Activated CD4-positive, alpha-beta T cell treated with anti-CD3 and anti-CD28 coated beads for 24 hours (primary cell): ENCODE results near the gene ACR.

Experiments
- DNase-seq, 2 donors: peaks; one replicate each; pipeline ENCODE4 v3.0.0-alpha.2; 2020; ENCODE audit warnings: low read depth in 2 of 2

The ACR gene

GRCh38 chr22:50702821-50703725 is 34.9 kb upstream of the ACR start:
- no peak for DNase-seq

GRCh38 chr22:50703726-50704509 is 34.1 kb upstream of the ACR start:
- no peak for DNase-seq

DNA sequence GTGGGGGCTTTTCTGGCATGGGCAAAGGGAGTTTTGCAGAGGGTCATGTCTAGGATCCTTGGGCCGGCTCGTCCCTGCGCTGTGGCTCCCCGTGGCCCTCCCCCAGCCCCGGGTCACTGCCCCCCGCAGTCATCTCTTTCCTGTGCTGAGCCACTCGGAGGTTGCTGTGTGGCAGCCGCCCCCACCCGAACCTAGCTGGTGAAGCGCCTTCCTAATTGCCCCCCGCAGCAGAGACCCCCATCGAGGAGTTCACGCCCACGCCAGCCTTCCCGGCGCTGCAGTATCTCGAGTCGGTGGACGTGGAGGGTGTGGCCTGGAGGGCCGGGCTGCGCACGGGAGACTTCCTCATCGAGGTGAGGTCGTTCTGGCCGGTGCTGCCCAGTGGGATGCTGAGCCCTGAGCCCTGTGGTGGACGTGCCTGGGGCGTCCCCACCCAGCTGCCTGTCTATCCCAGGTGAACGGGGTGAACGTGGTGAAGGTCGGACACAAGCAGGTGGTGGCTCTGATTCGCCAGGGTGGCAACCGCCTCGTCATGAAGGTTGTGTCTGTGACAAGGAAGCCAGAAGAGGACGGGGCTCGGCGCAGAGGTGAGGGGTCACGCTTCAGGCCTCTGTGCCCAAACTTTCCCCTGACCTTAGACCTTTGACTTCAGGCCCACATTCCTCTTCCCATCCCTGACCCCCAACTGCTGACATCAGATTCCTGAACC is 33.3 kb upstream of the ACR start:
- DNase-seq: no peak

DNA sequence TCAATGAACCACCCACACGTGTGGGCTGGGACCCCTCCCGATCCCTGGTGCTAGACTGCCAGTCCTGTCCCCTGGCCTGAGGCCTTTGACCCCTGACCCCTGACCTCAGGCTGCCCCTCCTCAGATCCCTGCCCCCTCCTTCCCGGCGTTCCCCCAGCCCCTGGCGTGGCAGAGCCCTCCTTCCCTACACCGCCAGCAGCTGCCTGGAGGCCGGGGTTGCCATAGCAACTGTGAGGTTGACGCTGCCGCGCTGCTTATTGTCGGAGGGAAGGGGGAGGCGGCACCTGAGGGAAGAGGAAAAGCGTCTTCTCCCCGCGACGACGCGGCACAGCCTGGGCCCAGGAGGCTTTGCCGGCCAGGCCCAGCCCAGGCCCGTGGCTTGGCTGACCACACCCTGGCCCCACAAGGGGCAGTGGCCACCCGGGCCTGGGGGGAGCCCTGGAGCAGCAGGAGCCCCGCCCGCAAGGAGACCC is 32.7 kb upstream of the ACR start:
- DNase-seq: no peak

DNA sequence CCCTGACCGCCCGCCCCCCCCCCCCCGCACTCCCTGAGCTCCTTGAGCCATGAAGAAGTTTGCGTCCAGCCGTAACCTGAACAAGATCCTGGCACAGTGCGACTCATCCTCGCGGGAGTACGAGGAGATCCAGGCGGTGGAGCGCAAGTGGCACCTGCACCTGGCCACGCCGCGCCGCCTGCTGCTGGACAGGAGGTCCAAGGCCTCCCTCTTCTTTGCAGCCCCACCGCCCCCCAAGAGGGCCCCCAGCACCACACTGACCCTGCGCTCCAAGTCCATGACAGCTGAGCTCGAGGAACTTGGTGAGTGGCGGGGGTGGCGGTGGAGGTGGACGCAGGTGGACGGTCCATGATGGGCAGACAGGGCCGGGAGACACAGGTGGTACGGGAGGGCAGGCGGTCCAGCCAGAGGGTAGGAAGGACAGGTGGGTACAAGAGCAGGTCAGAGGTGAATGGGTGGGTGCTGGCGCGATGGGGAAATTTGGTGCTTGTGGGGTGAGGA is 32.1 kb upstream of the ACR start:
- no peak for DNase-seq

- DNase-seq: no peak
Observed at GRCh38 chr22:50706481-50707125, 31.4 kb upstream of the ACR start.

- DNase-seq: no peak
Observed at GRCh38 chr22:50708474-50708873, 29.5 kb upstream of the ACR start.

DNA sequence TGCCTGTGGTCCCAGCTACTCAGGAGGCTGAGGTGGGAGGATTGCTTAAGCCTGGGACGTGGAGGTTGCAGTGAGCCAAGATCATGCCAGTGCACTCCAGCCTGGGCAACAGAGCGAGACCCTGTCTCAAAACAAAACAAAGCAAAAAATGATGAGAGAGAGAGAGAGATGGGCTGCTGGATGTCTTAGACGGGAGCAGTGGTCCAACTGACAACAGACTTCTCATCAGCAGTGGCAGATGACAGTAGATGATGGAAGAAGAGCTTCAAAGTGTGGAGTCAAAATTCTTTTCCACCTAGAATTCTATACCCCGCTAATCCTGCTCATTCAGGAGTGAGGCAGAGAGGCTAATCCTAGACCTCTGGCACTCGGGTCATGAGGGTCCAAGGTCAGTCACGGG is 29.0 kb upstream of the ACR start:
- DNase-seq: no peak

DNA sequence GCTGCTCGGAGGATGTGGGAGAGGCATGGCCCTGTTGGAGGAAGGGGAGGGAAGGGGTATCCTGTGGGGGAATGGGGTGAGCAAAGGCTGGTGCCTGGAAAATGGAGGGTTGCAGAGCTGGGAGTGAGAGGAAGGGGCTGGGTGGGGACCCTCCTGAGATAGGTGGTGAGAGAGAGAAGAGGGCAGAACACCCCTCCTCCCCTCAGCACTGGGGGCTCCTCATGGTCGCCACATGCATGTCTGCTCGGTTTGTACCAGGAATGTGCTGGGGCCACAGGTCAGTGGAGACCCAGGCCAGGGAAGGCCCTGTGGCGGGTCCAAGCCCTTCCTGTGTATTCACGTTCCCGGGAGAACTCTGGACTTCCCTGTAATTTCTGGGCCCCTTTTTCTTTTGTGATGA is 27.8 kb upstream of the ACR start:
- no peak for DNase-seq

GRCh38 chr22:50710886-50711285 is 27.1 kb upstream of the ACR start:
- DNase-seq: no peak

DNA sequence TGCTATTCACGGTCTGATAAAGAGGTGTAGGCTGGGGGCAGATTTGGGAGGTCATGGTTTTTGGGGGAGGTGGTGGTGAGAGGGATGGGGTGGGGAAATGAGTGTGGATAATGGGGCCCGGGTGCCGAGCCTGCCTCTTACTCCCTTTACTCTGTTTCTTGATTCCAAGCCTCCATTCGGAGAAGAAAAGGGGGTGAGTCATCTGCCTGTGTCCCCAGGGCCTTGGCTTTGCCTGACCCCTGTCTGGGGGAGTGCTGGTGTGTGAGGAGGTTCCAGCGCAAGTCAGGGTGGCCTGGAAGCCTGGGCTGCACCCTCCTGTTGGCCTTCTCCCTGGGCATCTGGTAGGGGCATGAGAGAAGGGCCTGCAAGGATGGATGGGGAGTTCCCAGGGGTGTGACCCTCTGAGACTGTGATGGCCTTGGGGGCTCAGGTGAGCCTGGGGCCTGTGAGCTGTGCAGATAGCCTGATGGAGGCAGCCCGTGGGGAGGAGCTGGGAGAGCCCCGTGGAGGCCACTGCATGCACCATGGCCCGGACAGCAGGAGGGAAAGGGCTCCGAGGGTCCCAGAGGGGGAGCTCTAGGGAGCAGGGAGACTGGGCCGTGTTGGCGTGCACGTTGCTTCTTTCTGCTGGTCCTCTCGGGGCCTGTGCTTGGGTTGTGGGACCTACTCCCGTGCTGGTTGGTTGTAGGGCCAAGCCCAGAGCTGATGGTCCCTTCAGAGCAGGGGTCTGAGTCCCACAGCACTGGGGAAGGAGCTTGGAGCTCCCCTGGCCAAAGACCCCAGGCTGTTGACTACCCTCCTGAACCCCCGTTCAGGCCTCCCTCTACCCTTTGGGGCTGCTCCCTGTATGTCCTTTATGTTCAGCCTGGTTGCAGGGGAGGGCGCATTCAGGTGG is 26.3 kb upstream of the ACR start:
- no peak for DNase-seq

DNA sequence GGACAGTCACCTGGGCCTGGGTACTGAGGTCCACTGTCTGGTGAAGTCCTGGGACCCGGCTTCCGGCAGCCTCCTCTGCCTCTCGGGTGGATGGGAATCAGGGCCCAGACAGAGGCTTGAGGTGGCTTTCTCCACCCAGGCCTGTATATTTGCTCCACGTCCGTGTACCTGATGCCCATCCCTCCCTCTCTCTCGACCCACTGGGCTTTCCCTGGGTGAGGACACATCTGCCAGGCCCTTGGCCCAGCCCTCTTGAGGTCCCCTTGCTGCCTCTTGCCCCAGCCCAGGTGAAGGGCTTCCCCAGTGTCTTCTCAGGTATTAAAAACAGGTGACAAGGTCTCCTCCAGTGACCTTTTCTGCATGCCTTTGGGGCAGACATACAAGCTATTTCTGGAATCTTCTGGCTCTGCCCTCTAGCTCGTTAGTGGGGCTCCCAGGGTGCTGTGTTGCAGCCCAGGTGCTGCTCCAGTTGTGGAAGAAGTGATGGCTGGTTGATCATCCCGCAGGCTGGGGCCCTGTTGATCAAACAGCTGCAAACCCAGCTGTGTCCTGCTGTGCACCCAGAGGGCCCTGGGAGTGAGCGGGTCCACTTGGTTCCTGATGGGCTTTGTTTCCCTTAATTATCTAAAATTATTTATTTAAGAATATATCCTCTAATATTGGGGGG is 25.5 kb upstream of the ACR start:
- no peak for DNase-seq

GRCh38 chr22:50713008-50713385 is 25.0 kb upstream of the ACR start:
- no peak for DNase-seq

DNA sequence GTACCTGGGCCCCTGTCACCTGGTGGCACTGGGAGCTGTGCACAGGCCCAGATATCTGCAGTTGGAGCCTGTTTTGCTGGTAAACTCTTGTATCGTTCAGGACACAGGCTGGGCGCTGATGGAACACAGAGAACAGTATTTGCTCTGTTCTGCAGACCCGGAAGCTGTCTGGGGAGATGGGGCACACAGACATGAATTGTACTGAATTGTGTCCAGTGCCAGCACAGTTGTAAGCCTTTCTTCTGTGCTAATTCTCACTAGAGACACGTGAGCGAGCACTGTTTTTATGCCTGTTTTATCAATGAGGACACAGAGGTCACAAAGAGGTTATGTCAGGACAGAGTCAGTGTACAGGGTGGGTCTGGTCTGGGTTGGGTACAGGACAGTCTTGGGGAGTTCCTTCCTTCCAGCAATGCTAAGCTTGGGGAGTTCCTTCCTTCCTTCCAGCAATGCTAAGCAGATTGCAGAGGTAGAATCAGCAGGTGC is 24.4 kb upstream of the ACR start:
- no peak for DNase-seq

DNA sequence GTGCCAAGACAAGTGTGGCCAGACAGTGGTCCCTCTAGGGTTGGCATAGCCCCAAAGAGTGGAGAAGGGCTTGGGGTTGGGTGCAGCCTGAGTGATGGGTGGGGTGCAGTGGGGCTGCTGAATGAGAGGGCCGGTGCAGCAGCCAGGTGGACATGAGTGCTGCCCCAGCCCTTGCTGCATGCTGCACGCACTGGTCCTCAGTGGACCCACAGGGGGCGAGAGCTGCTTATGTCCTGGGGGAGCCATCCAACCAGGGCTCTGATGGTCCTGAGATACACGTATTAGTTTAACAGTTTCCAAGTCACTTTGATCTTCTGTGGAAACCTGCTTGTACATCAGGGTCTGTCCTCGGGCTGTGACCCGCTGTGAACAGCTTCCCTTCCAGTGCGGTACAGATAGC is 23.9 kb upstream of the ACR start:
- DNase-seq: no peak

DNA sequence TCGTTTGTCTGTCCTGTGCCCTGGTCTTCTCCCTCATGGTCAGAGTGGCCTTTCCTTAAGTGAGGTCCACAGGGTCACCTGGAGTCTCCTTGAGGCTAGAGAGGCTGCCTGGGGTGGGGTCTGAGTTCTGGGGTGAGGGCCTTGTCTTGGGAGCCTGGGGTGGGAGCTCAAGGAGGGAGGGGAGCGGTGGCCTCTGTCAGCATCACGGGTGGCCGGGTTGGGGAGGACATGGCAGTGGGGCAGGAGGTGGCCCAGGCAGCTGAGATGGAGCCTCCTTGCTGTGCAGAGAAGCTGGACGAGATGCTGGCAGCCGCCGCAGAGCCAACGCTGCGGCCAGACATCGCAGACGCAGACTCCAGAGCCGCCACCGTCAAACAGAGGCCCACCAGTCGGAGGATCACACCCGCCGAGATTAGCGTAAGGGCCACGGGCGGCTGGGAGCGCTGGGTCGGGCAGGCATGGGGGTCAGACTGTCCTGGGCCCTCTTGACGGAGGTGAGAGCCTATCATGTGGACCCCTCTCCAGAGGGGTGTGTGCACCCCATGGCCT is 23.3 kb upstream of the ACR start:
- DNase-seq: no peak

DNA sequence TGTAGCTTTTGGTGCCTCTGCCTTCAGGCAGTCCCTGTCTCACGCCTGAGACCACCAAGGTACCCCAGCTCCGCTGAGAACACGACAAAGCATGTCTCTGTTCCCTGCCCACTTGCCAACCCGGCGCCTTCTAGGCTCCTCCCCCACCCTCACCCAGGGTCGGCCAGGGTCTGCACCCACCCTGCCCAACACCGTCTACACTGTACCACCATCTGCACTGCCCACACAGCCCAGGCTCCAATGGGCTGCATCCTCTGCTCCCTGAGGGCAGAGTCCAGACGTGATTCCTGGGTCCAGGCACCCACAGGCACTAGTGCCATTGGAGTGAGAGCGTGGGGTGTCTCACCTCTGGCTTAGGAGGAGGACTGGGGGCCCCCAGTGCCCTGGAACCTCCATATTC is 22.8 kb upstream of the ACR start:
- DNase-seq: no peak

DNA sequence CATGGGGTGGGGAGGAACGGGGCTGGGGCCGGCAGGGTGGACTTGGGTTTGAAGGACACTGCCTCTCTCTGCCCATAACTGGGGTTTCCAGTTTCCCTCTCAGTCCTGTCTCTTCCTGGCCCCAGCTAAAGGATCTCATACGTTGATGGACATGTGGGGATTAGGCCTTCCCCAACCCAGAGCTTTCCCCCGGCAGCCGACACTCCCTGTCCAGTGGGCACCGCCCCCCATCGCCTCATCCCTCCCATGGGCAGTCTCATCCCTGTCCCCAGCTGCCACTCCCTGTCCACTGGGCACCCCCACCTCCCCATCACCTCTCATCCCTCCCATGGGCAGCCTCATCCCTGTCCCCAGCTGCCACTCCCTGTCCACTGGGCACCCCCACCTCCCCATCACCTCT is 22.2 kb upstream of the ACR start:
- no peak for DNase-seq

GRCh38 chr22:50716290-50717024 is 21.5 kb upstream of the ACR start:
- no peak for DNase-seq
